ENCODE data around the gene PTPN1.
"Not testable (repeated sequence)": the region's sequence is repeated elsewhere in the genome, so short reads cannot be mapped to it uniquely, and the experiment has no call there.

The PTPN1 gene

DNA sequence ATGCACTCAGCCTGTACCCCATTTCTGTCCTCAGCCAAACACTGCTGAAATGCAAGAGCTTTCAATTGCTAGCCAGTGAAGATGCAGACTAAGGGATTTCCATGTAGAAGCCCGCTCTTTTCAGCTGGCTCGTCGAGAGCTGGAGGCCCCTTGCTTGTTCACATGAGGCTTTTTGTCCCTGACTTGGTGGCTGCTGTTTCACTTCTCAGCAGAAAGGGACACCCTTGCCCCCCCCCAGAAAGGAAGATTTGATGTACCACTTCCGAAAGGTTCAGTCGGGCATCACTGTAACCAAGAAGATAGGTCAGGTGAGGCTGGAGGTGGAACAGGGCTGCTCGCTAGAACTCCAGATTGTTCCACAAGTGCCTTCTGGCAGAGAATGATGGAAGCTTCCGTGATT is 23.3 kb downstream of the PTPN1 start:
- no peak overlapping the region for H3K4me3 ChIP-seq (replicated peaks; ENCODE audit: low read depth, low read length)
- TF ChIP-seq, protein P1, sequence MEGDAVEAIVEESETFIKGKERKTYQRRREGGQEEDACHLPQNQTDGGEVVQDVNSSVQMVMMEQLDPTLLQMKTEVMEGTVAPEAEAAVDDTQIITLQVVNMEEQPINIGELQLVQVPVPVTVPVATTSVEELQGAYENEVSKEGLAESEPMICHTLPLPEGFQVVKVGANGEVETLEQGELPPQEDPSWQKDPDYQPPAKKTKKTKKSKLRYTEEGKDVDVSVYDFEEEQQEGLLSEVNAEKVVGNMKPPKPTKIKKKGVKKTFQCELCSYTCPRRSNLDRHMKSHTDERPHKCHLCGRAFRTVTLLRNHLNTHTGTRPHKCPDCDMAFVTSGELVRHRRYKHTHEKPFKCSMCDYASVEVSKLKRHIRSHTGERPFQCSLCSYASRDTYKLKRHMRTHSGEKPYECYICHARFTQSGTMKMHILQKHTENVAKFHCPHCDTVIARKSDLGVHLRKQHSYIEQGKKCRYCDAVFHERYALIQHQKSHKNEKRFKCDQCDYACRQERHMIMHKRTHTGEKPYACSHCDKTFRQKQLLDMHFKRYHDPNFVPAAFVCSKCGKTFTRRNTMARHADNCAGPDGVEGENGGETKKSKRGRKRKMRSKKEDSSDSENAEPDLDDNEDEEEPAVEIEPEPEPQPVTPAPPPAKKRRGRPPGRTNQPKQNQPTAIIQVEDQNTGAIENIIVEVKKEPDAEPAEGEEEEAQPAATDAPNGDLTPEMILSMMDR (IDR thresholded peaks at IDR 0.05; ENCODE audit: low read length, missing control alignments), result no peak
- DNase-seq (ENCODE audit: low read depth), result no peak

DNA sequence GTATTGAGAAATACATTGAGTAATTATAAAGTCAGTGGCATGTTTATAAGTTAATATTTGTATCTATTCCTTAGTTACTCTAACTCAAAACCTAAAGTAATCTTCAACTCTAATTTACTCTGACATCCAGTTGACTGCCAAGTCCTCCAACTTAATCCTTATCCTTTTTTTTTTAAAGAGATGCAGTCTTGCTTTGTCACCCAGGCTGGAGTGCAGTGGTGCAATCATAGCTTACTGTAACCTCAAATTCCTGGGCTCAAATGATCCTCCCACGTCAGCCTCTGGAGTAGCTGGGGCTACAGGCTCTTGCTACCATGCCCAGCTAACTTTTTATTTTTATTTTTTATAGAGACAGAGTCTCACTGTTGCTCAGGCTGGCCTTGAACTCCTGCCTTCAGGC is 24.4 kb downstream of the PTPN1 start:
- DNase-seq (ENCODE audit: low read depth), result peak; percentile 87
- no peak overlapping the region for H3K4me3 ChIP-seq (replicated peaks; ENCODE audit: low read depth, low read length)
- TF ChIP-seq, protein P1 (IDR thresholded peaks at IDR 0.05; ENCODE audit: low read length, missing control alignments), result no peak

DNA sequence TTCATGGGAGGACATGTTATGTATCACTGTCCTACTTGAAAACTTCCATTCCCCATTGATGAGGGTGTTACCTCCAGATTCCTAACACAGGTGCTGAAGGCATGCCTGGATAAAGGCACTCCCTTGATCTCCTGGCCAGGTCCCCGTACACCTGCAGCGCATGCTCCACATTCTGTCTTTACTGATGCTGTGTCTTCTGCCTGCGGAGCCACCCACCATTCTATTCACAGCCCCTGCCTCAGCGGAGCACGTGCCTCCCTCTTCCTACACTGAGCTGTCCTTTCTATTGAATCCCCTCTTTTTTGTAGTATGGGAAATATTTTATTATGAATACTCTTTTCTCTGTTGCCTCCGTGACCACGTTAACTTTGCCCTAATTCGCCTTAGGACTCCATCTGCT is 25.0 kb downstream of the PTPN1 start:
- TF ChIP-seq, protein P1 (IDR thresholded peaks at IDR 0.05; ENCODE audit: low read length, missing control alignments), result no peak
- no peak overlapping the region for H3K4me3 ChIP-seq (replicated peaks; ENCODE audit: low read depth, low read length)
- no peak for DNase-seq (ENCODE audit: low read depth)

DNA sequence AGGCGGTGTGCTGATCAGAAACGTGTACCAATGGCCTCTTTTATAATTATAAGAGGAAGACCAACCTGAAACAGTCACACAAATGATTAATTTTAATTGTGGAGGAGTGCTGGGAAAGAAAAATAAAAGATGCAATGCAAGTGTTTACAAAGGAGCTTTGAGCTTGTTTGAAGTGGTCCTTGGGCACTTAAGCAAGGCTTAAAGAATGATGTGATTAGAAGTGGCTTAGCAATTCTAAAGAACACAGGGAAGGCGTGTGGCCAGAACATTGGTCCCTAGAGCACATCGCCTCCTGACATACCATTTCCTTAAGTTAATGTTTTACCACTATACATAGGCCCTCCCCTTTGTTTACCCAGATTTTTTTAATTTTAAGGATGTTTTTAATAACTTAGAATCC is 26.1 kb downstream of the PTPN1 start:
- TF ChIP-seq, protein P1 (IDR thresholded peaks at IDR 0.05; ENCODE audit: low read length, missing control alignments), result no peak
- H3K4me3 ChIP-seq (replicated peaks; ENCODE audit: low read depth, low read length), result no peak overlapping the region
- no peak for DNase-seq (ENCODE audit: low read depth)

DNA sequence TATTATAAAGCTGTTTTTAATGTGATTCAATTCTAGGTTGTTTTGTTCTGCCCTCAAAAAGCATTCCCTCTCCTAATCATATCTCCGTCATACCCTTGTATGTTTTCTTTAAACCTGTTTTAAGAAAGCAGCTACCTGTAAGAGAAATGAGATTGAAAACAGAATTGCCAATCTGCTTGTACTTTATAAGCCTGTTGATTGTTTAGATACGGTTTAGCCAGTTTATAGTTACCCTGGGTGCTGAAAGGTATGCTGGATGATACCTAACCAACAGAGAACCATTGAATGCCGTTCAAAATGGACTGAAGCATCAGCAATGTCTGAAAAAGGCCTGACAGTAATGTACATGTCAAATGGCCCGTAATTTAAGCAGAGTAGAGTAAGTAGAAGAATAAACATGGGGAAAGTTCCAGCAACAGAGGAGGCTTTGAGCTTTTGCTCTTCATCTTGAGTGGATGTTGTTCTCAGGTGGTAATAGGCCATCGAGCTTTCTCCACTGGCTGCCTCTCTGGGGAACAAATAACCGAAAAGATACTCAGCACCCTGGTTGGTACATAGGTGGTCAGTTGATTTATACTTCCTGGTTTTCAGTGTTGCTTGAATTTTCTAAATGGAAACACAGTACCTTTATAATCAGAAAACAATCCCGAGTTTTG is 27.5 kb downstream of the PTPN1 start:
- TF ChIP-seq, protein P1 (IDR thresholded peaks at IDR 0.05; ENCODE audit: low read length, missing control alignments), result no peak

DNA sequence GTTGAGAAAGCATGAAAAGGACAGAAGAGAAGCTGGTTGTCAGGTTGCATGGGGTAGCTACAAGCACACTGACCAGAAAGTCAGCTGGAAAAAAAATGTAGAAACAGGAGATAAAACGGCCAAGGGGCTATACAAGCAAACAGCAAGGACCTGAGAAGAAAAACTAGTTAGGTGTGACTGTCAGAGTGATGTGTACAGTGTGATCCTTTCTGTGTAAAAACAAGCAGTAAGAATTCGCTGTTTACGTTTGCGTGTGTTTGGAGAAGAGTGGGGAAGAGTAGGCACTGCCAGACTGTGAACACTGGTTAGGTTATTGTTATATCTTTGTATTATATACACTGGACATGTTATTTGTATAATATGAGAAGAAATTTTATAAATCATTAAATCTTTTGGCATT is 28.1 kb downstream of the PTPN1 start:
- TF ChIP-seq, protein P1 (IDR thresholded peaks at IDR 0.05; ENCODE audit: low read length, missing control alignments), result no peak
- no peak for DNase-seq (ENCODE audit: low read depth)
- no peak overlapping the region for H3K4me3 ChIP-seq (replicated peaks; ENCODE audit: low read depth, low read length)

More for the DNA sequence above, 27.5 kb downstream of the PTPN1 start:
- no peak overlapping the region for H3K4me3 ChIP-seq (replicated peaks; ENCODE audit: low read depth, low read length)
- DNase-seq (ENCODE audit: low read depth), result no peak

DNA sequence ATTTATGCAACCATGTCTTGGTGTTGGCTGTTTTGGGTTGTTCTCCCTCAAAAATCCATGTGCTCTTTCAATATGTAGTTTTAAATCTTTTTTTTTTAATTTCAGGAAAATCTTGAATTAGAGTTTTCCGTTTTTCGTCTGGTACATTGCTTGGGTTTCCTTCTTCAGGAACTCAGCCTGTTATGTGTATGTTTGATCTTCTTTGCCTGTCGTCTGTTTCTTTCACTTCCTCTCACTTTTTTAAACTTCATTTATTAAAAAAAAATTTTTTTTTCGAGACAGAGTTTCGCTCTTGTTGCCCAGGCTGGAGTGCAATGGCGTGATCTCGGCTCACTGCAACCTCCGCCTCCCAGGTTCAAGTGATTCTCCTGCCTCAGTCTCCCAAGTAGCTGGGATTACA is 29.6 kb downstream of the PTPN1 start:
- DNase-seq (ENCODE audit: low read depth); H3K4me3 ChIP-seq (replicated peaks; ENCODE audit: low read depth, low read length): not testable (repeated sequence)

Measured in fibroblast of pulmonary artery (primary cell).